Mesothelial cell of epicardium (in vitro differentiated cells): ENCODE measurements around the gene NTM. TPM values are rescaled to one million over a fixed set of nuclear protein-coding genes. Genes with fewer than 3 reads are reported as not detected.

Experiments used
- DNase-seq, 2 experiments: peaks; one replicate each; pipeline ENCODE4 v3.0.0; 2021; ENCODE audit warnings: low spot score in 2 of 2; ENCODE audit not compliant: unreplicated experiment in 2 of 2
- H3K27ac Mint-ChIP-seq: 2 replicates; pipeline ENCODE4 v1.8.0; 2021; ENCODE audit warnings: mixed read lengths
- H3K27me3 Mint-ChIP-seq: 2 replicates; pipeline ENCODE4 v1.8.0; 2021; ENCODE audit warnings: low read depth, mixed read lengths
- H3K36me3 Mint-ChIP-seq: 2 replicates; pipeline ENCODE4 v1.8.0; 2021; ENCODE audit warnings: mixed read lengths
- H3K4me1 Mint-ChIP-seq: 2 replicates; pipeline ENCODE4 v1.8.0; 2021; ENCODE audit warnings: mixed read lengths
- H3K4me3 Mint-ChIP-seq: 2 replicates; pipeline ENCODE4 v1.8.0; 2021; ENCODE audit warnings: mild to moderate bottlenecking, moderate library complexity, mixed read lengths
- H3K9me3 Mint-ChIP-seq: 2 replicates; pipeline ENCODE4 v1.8.0; 2021; ENCODE audit warnings: mixed read lengths
- CTCF ChIP-seq: fragments of 200-600 bp; sonication (generic); IDR thresholded peaks from one replicate; pipeline ENCODE4 v1.5.0; 2021; ENCODE audit warnings: antibody characterized with exemption; ENCODE audit not compliant: unreplicated experiment
- total RNA-seq: library from RNA; stranded (reverse); gene quantifications from 3 replicates; pipeline ENCODE4 v1.2.1, GENCODE V29; 2021

Gene NTM
- total RNA-seq, 1 donor from 2014 or later: 3.9 TPM

- H3K9me3 Mint-ChIP-seq: no peaks in the 10 kb centered on the region
- no peak overlapping the region for H3K27ac Mint-ChIP-seq
- TF ChIP-seq CTCF: no peak
- no peaks in the 10 kb centered on the region for H3K36me3 Mint-ChIP-seq
- peaks cover 23% of the 10 kb centered on the region for H3K27me3 Mint-ChIP-seq
- H3K4me1 Mint-ChIP-seq: no peaks in the 10 kb centered on the region
- DNase-seq: no peak
- H3K4me3 Mint-ChIP-seq: no peak overlapping the region
Measured at GRCh38 chr11:132288036-132288435, 917.6 kb downstream of the NTM start.

- no peak for TF ChIP-seq CTCF
- Mint-ChIP-seq H3K4me1 (no peaks in the 10 kb centered on the region), H3K9me3 (no peaks in the 10 kb centered on the region), H3K4me3 (no peak overlapping the region), H3K27ac (no peak overlapping the region), H3K27me3 (peaks cover 24% of the 10 kb centered on the region), H3K36me3 (no peaks in the 10 kb centered on the region)
- no peak for DNase-seq
Measured at GRCh38 chr11:132289590-132290256, 919.3 kb downstream of the NTM start.

GRCh38 chr11:132293586-132293985 is 923.2 kb downstream of the NTM start:
- H3K4me1 Mint-ChIP-seq: no peaks in the 10 kb centered on the region
- no peak overlapping the region for H3K4me3 Mint-ChIP-seq
- H3K36me3 Mint-ChIP-seq: no peaks in the 10 kb centered on the region
- H3K27ac Mint-ChIP-seq: no peak overlapping the region
- no peak for DNase-seq
- no peaks in the 10 kb centered on the region for H3K9me3 Mint-ChIP-seq
- TF ChIP-seq CTCF: no peak
- H3K27me3 Mint-ChIP-seq: peaks cover 24% of the 10 kb centered on the region

GRCh38 chr11:132296946-132297610 is 926.7 kb downstream of the NTM start:
- Mint-ChIP-seq H3K4me1 (no peaks in the 10 kb centered on the region), H3K27me3 (peaks cover 12% of the 10 kb centered on the region), H3K27ac (no peak overlapping the region), H3K9me3 (no peaks in the 10 kb centered on the region), H3K36me3 (no peaks in the 10 kb centered on the region), H3K4me3 (no peak overlapping the region)
- TF ChIP-seq CTCF: no peak
- no peak for DNase-seq

- Mint-ChIP-seq H3K27me3 (peaks cover 6% of the 10 kb centered on the region), H3K36me3 (no peaks in the 10 kb centered on the region), H3K4me3 (no peak overlapping the region), H3K9me3 (no peaks in the 10 kb centered on the region), H3K4me1 (no peaks in the 10 kb centered on the region), H3K27ac (no peak overlapping the region)
- no peak for TF ChIP-seq CTCF
- no peak for DNase-seq
Measured at GRCh38 chr11:132298357-132298756, 927.9 kb downstream of the NTM start.
